ENCODE data around the gene SND1. TPM values are rescaled to one million over a fixed set of nuclear protein-coding genes. Genes with fewer than 3 reads are reported as not detected.

SND1 gene
- total and polyA plus RNA-seq, 2 of the 4 experiments (the other 2 are of a cell fraction): 154 to 294 TPM

DNA sequence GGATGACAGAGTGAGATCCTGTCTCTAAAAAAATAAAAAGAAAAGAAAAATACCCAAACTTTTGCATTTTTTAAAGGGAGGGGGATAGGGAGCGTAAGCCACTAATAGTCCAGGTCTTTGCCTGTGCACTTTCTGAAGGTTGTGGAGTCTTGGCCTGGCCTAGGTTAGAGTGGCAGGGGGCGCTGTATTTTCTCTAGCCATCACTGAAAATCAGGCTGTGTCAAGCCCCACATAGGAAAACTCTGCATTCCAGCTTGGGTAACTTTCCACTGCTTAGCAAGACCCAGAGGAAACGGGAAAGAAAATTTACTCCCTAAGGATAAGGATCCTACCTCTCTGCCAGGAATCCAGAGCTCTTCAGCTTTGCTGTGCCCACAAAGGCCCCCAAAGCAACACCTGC lies 23.5 kb upstream of the SND1 start:
- no peak for TF ChIP-seq RFX5 (IDR thresholded peaks at IDR 0.05; ENCODE audit: low read depth, low read length)
- TF ChIP-seq RCOR1 (IDR thresholded peaks at IDR 0.05; ENCODE audit: insufficient replicate concordance, low read length): no peak
- TF ChIP-seq NFE2L2 (IDR thresholded peaks at IDR 0.05; ENCODE audit: low read depth, low read length): no peak
- TF ChIP-seq BHLHE40 (IDR thresholded peaks at IDR 0.05; ENCODE audit: low read depth, low read length): no peak
- TF ChIP-seq POLR2A (IDR thresholded peaks at IDR 0.05; ENCODE audit: low read depth, low read length): no peak
- TF ChIP-seq, protein P1, sequence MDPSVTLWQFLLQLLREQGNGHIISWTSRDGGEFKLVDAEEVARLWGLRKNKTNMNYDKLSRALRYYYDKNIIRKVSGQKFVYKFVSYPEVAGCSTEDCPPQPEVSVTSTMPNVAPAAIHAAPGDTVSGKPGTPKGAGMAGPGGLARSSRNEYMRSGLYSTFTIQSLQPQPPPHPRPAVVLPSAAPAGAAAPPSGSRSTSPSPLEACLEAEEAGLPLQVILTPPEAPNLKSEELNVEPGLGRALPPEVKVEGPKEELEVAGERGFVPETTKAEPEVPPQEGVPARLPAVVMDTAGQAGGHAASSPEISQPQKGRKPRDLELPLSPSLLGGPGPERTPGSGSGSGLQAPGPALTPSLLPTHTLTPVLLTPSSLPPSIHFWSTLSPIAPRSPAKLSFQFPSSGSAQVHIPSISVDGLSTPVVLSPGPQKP (IDR thresholded peaks at IDR 0.05; ENCODE audit: borderline replicate concordance, low read depth, low read length): no peak
- TF ChIP-seq CEBPB (IDR thresholded peaks at IDR 0.05; ENCODE audit: low read depth, low read length): no peak
- TF ChIP-seq MAZ (IDR thresholded peaks at IDR 0.05; ENCODE audit: borderline replicate concordance, low read depth, low read length): no peak
- no peak for TF ChIP-seq MAFK (IDR thresholded peaks at IDR 0.05; ENCODE audit: low read depth, low read length)
- TF ChIP-seq CHD1 (IDR thresholded peaks at IDR 0.05; ENCODE audit: low read depth, low read length): no peak
- TF ChIP-seq MXI1 (IDR thresholded peaks at IDR 0.05; ENCODE audit: borderline replicate concordance, low read depth, low read length): no peak
- no peak for TF ChIP-seq SMC3 (IDR thresholded peaks at IDR 0.05; ENCODE audit: low read depth, low read length)
- no peak for TF ChIP-seq FOS (IDR thresholded peaks at IDR 0.05; ENCODE audit: low read depth, low read length)
- no peak for TF ChIP-seq RAD21 (IDR thresholded peaks at IDR 0.05; ENCODE audit: low read length)
- TF ChIP-seq CTCF (conservative IDR thresholded peaks at IDR 0.05; ENCODE audit: low read depth, low read length): no peak
- TF ChIP-seq, protein P2, sequence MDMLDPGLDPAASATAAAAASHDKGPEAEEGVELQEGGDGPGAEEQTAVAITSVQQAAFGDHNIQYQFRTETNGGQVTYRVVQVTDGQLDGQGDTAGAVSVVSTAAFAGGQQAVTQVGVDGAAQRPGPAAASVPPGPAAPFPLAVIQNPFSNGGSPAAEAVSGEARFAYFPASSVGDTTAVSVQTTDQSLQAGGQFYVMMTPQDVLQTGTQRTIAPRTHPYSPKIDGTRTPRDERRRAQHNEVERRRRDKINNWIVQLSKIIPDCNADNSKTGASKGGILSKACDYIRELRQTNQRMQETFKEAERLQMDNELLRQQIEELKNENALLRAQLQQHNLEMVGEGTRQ (IDR thresholded peaks at IDR 0.05; ENCODE audit: low read depth, low read length): no peak
- in situ Hi-C loops (cut with MboI; ENCODE audit: low sequenced_read_pairs) (no loop called here), intact Hi-C loops (cut with micrococcal nuclease) (no loop called here), dilution Hi-C loops (cut with HindIII; ENCODE audit: low sequenced_read_pairs, unreplicated experiment) (no loop called here)
- Histone ChIP-seq H3K14ac (replicated peaks; ENCODE audit: low read depth, low read length) (no peak overlapping the region), H3K9ac (ENCODE audit: low read depth, low read length) (no peak overlapping the region), H3K4me1 (ENCODE audit: control insufficient read depth, insufficient read depth, low read length) (peaks cover 6% of the 10 kb centered on the region), H3K9me1 (ENCODE audit: insufficient read depth, low read length) (no peaks in the 10 kb centered on the region), H4K8ac (ENCODE audit: low read depth in 2 of 2, low read length in 2 of 2) (no peak overlapping the region), H3K79me1 (ENCODE audit: low read depth in 1 of 2, low read length in 2 of 2) (no peaks in the 10 kb centered on the region), H3K4me2 (ENCODE audit: low read depth, low read length) (no peak overlapping the region), H2AK9ac (replicated peaks; ENCODE audit: low read depth, low read length, poor library complexity) (no peak overlapping the region), H3K23ac (ENCODE audit: low read depth, low read length) (no peak overlapping the region), H2AFZ (replicated peaks; ENCODE audit: low read length, poor library complexity) (no peak overlapping the region), H4K91ac (ENCODE audit: insufficient read depth, low read depth, low read length) (no peak overlapping the region), H2BK120ac (ENCODE audit: low read depth, low read length) (no peak overlapping the region), H3K36me3 (ENCODE audit: control insufficient read depth, insufficient read depth, low read length) (no peaks in the 10 kb centered on the region), H3K9me3 (ENCODE audit: control insufficient read depth, insufficient read depth, low read length) (no peaks in the 10 kb centered on the region), H3K56ac (ENCODE audit: extremely low read depth, insufficient read depth, low read length) (no peak overlapping the region), H4K5ac (ENCODE audit: low read depth, low read length) (no peak overlapping the region), H4K20me1 (ENCODE audit: insufficient read depth, low read length) (no peaks in the 10 kb centered on the region), H3K4ac (ENCODE audit: low read depth, low read length) (no peak overlapping the region), H2AK5ac (ENCODE audit: low read depth, low read length) (no peak overlapping the region), H3K4me3 (ENCODE audit: insufficient read depth, low read depth, low read length) (no peak overlapping the region), H2BK15ac (ENCODE audit: low read depth, low read length) (no peak overlapping the region), H3K27me3 (ENCODE audit: control insufficient read depth, insufficient read depth, low read length) (peaks cover 4% of the 10 kb centered on the region; the same call in 1 of the 2 replicates), H2BK20ac (ENCODE audit: low read depth, low read length) (no peak overlapping the region), H3K18ac (ENCODE audit: low read depth, low read length) (no peak overlapping the region), H3K27ac (ENCODE audit: insufficient read depth, low read length) (no peak overlapping the region), H2BK5ac (ENCODE audit: low read depth, low read length, poor library complexity, severe bottlenecking) (no peak overlapping the region)
- ChIA-PET CTCF (interaction anchor here (0.8 to 1.1 kb wide), 3 partner anchors 36 to 79 kb away, joined by 3 to 8 read pairs (median 3); no protein-coding TSS in a partner anchor), POLR2A (ENCODE audit: unreplicated experiment) (no interaction called here)
- no peak for DNase-seq
- ATAC-seq (ENCODE audit: low read depth): no peak
- no TSS peak for BruUV-seq (replicated peaks)
- no CpG with 5 or more reads among the region's 3 CpGs for WGBS, 2 experiments (ENCODE audit: extremely low coverage in 2 of 2, insufficient read length in 1 of 2)
